H9 (cell line): ENCODE data around the gene MALT1. TPM values are rescaled to one million over a fixed set of nuclear protein-coding genes. Genes with fewer than 3 reads are reported as not detected.

ENCODE experiments used
- DNase-seq: peaks from one replicate; pipeline ENCODE4 v3.0.0-alpha.2; 2017
- H2AFZ ChIP-seq: one replicate; pipeline ENCODE4 v1.6.1; 2013; ENCODE audit warnings: mild to moderate bottlenecking, low read length, control low read depth, moderate library complexity
- H2AK5ac ChIP-seq: 2 replicates; pipeline ENCODE4 v1.6.1; 2013; ENCODE audit warnings: low read length, control low read depth, mixed read lengths; ENCODE audit not compliant: insufficient read length
- H2BK120ac ChIP-seq: one replicate; pipeline ENCODE4 v1.6.1; 2013; ENCODE audit warnings: low read depth, mild to moderate bottlenecking, low read length, control low read depth, inconsistent platforms; ENCODE audit not compliant: poor library complexity, severe bottlenecking
- H2BK12ac ChIP-seq: 2 replicates; pipeline ENCODE4 v1.6.1; 2013; ENCODE audit warnings: low read length, control low read depth, mixed read lengths, low read depth; ENCODE audit not compliant: insufficient read length
- H2BK15ac ChIP-seq: 2 replicates; pipeline ENCODE4 v1.6.1; 2013; ENCODE audit warnings: low read depth, low read length, control low read depth
- H2BK20ac ChIP-seq: one replicate; pipeline ENCODE4 v1.6.1; 2013; ENCODE audit warnings: low read depth, mild to moderate bottlenecking, low read length, control low read depth, inconsistent platforms; ENCODE audit not compliant: poor library complexity, severe bottlenecking
- H2BK5ac ChIP-seq: 2 replicates; pipeline ENCODE4 v1.6.1; 2013; ENCODE audit warnings: low read length, control low read depth, mixed read lengths; ENCODE audit not compliant: insufficient read length
- H3K14ac ChIP-seq: 2 replicates; pipeline ENCODE4 v1.6.1; 2013; ENCODE audit warnings: low read length, control low read depth; ENCODE audit not compliant: insufficient read depth
- H3K18ac ChIP-seq: 2 replicates; pipeline ENCODE4 v1.6.1; 2013; ENCODE audit warnings: low read depth, mild to moderate bottlenecking, mixed read lengths, low read length, control low read depth; ENCODE audit not compliant: insufficient read length
- H3K23ac ChIP-seq: 2 replicates; pipeline ENCODE4 v1.6.1; 2013; ENCODE audit warnings: low read length, control low read depth, mixed read lengths, low read depth; ENCODE audit not compliant: insufficient read length
- H3K23me2 ChIP-seq: 2 replicates; pipeline ENCODE4 v1.6.1; 2013; ENCODE audit warnings: low read depth, mild to moderate bottlenecking, mixed read lengths, low read length, control low read depth; ENCODE audit not compliant: insufficient read length, poor library complexity, severe bottlenecking
- H3K27ac ChIP-seq: 2 replicates; pipeline ENCODE4 v1.5.1; 2013; ENCODE audit warnings: low read length, control low read depth, mixed read lengths, low read depth; ENCODE audit not compliant: insufficient read length
- H3K27me3 ChIP-seq: 2 replicates; pipeline ENCODE4 v1.6.1; 2013; ENCODE audit warnings: low read length, control low read depth, inconsistent platforms; ENCODE audit not compliant: insufficient read depth
- H3K4ac ChIP-seq: 2 replicates; pipeline ENCODE4 v1.6.1; 2013; ENCODE audit warnings: low read depth, mild to moderate bottlenecking, control low read depth, inconsistent platforms, low read length, moderate library complexity
- H3K4me1 ChIP-seq: 2 replicates; pipeline ENCODE4 v1.6.1; 2013; ENCODE audit warnings: low read length, control low read depth, inconsistent platforms; ENCODE audit not compliant: insufficient read depth
- H3K4me2 ChIP-seq: 2 replicates; pipeline ENCODE4 v1.6.1; 2013; ENCODE audit warnings: low read length, control low read depth, mixed read lengths; ENCODE audit not compliant: insufficient read length, insufficient read depth
- H3K56ac ChIP-seq: 2 replicates; pipeline ENCODE4 v1.6.1; 2013; ENCODE audit warnings: low read depth, mild to moderate bottlenecking, mixed read lengths, low read length, control low read depth; ENCODE audit not compliant: insufficient read length
- H3K79me1 ChIP-seq: 2 replicates; pipeline ENCODE4 v1.6.1; 2013; ENCODE audit warnings: low read depth, mild to moderate bottlenecking, moderate library complexity, low read length, control low read depth, inconsistent platforms; ENCODE audit not compliant: insufficient read depth, poor library complexity, severe bottlenecking
- H3K79me2 ChIP-seq: 2 replicates; pipeline ENCODE4 v1.6.1; 2013; ENCODE audit warnings: low read length, control low read depth, inconsistent platforms; ENCODE audit not compliant: insufficient read depth
- H3K9ac ChIP-seq: 2 replicates; pipeline ENCODE4 v1.6.1; 2013; ENCODE audit warnings: low read length, control low read depth, mixed read lengths; ENCODE audit not compliant: insufficient read length; ENCODE audit errors: extremely low read depth
- H3K9me3 ChIP-seq: one replicate; pipeline ENCODE4 v1.6.1; 2013; ENCODE audit warnings: low read depth, low read length, inconsistent platforms; ENCODE audit not compliant: control insufficient read depth
- H3T11ph ChIP-seq: one replicate; pipeline ENCODE4 v1.6.1; 2013; ENCODE audit warnings: mild to moderate bottlenecking, low read length, control low read depth, inconsistent platforms
- H4K20me1 ChIP-seq: one replicate; pipeline ENCODE4 v1.6.1; 2013; ENCODE audit not compliant: control insufficient read depth, insufficient read length, insufficient read depth
- H4K5ac ChIP-seq: 2 replicates; pipeline ENCODE4 v1.6.1; 2013; ENCODE audit warnings: low read depth, mild to moderate bottlenecking, mixed read lengths, low read length, control low read depth; ENCODE audit not compliant: insufficient read length
- H4K8ac ChIP-seq: replicated peaks from 2 replicates; pipeline ENCODE4 v1.6.1; 2013; ENCODE audit warnings: low read length, control low read depth, mixed read lengths, low read depth; ENCODE audit not compliant: insufficient read length
- H4K91ac ChIP-seq: 2 replicates; pipeline ENCODE4 v1.6.1; 2013; ENCODE audit warnings: low read depth, mild to moderate bottlenecking, moderate library complexity, mixed read lengths, low read length, control low read depth; ENCODE audit not compliant: insufficient read length
- H3K27ac Mint-ChIP-seq, 3 experiments: 2 replicates in 2 of 3; 3 replicates in 1 of 3; pipeline ENCODE4 v1.8.0; 2020 to 2021; ENCODE audit warnings: mixed read lengths in 3 of 3, mild to moderate bottlenecking in 1 of 3, moderate library complexity in 1 of 3
- H3K27me3 Mint-ChIP-seq: 2 replicates; pipeline ENCODE4 v1.8.0; 2021; ENCODE audit warnings: low read depth, mild to moderate bottlenecking, moderate library complexity, mixed read lengths
- H3K36me3 Mint-ChIP-seq, 3 experiments: 2 replicates in 2 of 3; 3 replicates in 1 of 3; pipeline ENCODE4 v1.8.0; 2020 to 2021; ENCODE audit warnings: low read depth in 3 of 3, mixed read lengths in 3 of 3; ENCODE audit not compliant: insufficient read depth in 1 of 3
- H3K4me1 Mint-ChIP-seq, 2 experiments: 2 replicates each; pipeline ENCODE4 v1.8.0; 2020; ENCODE audit warnings: mixed read lengths in 2 of 2
- H3K4me3 Mint-ChIP-seq, 2 experiments: 2 replicates in 1 of 2; 3 replicates in 1 of 2; pipeline ENCODE4 v1.8.0; 2020 to 2021; ENCODE audit warnings: mild to moderate bottlenecking in 2 of 2, mixed read lengths in 2 of 2, moderate library complexity in 1 of 2
- H3K9me3 Mint-ChIP-seq, 2 experiments: 2 replicates in 1 of 2; 3 replicates in 1 of 2; pipeline ENCODE4 v1.8.0; 2020; ENCODE audit warnings: mild to moderate bottlenecking in 2 of 2, mixed read lengths in 2 of 2, moderate library complexity in 1 of 2
- CTCF ChIP-seq: fragments of 200-600 bp; sonication (generic); conservative IDR thresholded peaks from 3 replicates; pipeline ENCODE4 v1.8.0; 2021; ENCODE audit warnings: antibody characterized with exemption, mild to moderate bottlenecking
- WGBS: extraction: QIAGEN DNeasy Blood & Tissue Kit; methylation state at CpG from one replicate; pipeline ENCODE4 v1.1.7; 2013; ENCODE audit warnings: missing lambda C conversion rate, low lambda C conversion rate, mixed read lengths; ENCODE audit not compliant: insufficient read length; ENCODE audit errors: extremely low coverage; 5-methylcytosine and 5-hydroxymethylcytosine counted together
- total RNA-seq: library from RNA; stranded (reverse); gene quantifications from 2 replicates; pipeline ENCODE4 v1.2.1, GENCODE V29; 2021

MALT1 gene
- total RNA-seq, 1 experiment from 2014 or later = 18.1 TPM

DNA sequence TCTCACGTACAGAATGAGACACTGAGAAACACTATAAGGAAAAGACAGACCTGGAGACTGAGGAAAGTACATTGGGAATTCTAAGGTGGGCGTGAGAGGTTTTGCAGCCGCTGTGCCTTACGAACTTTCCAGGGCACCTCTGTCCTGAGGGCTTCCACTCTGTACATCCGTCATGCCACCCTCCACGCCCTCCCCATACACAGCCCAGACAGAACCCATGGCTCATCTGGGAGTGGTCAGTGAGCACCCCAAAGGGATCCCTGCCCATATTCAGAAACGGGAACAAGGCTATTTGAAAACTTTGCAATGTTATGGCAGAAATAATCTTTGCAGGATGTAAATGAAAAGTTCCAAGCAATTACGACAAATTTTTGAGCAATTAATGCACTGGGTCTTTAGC lies 98.1 kb downstream of the MALT1 start:
- Histone ChIP-seq H2AK5ac (no peak overlapping the region), H3K23me2 (peaks cover 7% of the 10 kb centered on the region), H3K9me3 (no peaks in the 10 kb centered on the region), H3K23ac (no peak overlapping the region), H2BK12ac (no peak overlapping the region), H3K56ac (no peak overlapping the region), H4K91ac (no peak overlapping the region), H3K4me1 (no peaks in the 10 kb centered on the region), H3K4ac (no peak overlapping the region), H3K27ac (no peak overlapping the region), H3K79me2 (no peaks in the 10 kb centered on the region), H3K79me1 (no peaks in the 10 kb centered on the region), H4K20me1 (no peaks in the 10 kb centered on the region), H4K8ac (no peak overlapping the region), H2AFZ (no peak overlapping the region), H2BK15ac (no peak overlapping the region), H4K5ac (no peak overlapping the region), H3K27me3 (no peaks in the 10 kb centered on the region), H3K4me2 (no peak overlapping the region), H3K14ac (no peak overlapping the region; the same call in 1 of the 2 replicates), H2BK20ac (no peak overlapping the region), H2BK120ac (no peak overlapping the region), H3K9ac (no peak overlapping the region), H3K18ac (no peak overlapping the region), H2BK5ac (no peak overlapping the region), H3T11ph (no peak overlapping the region)
- Mint-ChIP-seq H3K27me3 (peaks cover 26% of the 10 kb centered on the region), H3K27ac (no peak overlapping the region), H3K9me3 (no peaks in the 10 kb centered on the region), H3K36me3 (no peaks in the 10 kb centered on the region), H3K4me1 (peaks cover 11 to 12% of the 10 kb centered on the region in 2 experiments), H3K4me3 (no peak overlapping the region)
- no peak for DNase-seq
- no peak for TF ChIP-seq CTCF
- WGBS = no CpG with 5 or more reads among the region's 8 CpGs
